Measurements from ENCODE around the gene DHRS4L2. TPM values are rescaled to one million over a fixed set of nuclear protein-coding genes. Genes with fewer than 3 reads are reported as not detected.
"Not testable (repeated sequence)": the region's sequence is repeated elsewhere in the genome, so short reads cannot be mapped to it uniquely, and the experiment has no call there.

The DHRS4L2 gene
- total RNA-seq, 2 donors from 2014 or later = 9.9 to 10.0 TPM

DNA sequence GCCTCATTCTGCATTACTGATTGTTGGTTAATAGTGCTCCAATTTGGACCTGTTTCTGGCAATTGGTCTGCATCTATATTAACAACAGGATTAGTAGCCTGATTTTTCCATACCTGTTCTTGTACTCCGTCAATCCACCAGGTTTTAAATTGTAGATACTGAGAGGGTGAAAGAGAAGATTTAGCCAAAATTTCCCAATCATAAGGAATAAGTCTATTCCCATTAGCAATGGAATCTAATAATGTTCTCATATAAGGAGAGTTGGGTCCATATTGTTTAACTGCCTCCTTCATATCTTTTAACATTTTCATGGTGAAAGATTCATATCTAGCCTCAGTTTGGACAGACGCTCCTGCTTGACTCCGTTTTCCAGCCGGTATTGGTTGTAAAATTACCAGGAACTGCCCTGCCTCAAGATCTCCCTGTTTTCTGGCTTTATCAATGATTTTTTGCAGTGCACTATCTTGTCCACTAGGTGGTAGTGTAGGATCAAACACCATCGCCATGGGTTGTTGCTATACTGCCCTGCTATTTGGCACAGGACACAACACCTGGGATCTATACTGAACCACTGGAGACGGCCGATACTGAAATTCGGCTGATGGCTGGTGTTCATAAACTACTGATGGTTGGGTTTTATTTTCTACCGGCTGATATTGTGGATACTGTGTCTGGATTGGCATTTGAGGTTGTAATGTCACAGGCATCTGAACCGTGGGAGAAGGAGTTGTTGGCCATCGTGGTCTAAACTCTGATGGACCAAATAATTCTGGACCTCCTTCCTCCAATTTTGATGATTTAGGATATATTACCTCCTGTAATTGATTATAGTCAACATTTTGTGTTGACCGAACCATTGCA, 25.2 kb downstream of the DHRS4L2 start:
- Mint-ChIP-seq H3K4me1 (peaks cover 20% of the 10 kb centered on the region), H3K27me3 (no peaks in the 10 kb centered on the region), H3K36me3 (ENCODE audit: low read depth) (peaks cover 3% of the 10 kb centered on the region), H3K27ac (no peak overlapping the region), H3K4me3 (no peak overlapping the region)
- no peaks in the 10 kb centered on the region for H3K9me3 ChIP-seq (ENCODE audit: control insufficient read depth, low read length, poor library complexity, severe bottlenecking)
- DNase-seq (peak in 2 of 3 donors; percentile 16 to 17), ATAC-seq (peak; percentile 90)

DNA sequence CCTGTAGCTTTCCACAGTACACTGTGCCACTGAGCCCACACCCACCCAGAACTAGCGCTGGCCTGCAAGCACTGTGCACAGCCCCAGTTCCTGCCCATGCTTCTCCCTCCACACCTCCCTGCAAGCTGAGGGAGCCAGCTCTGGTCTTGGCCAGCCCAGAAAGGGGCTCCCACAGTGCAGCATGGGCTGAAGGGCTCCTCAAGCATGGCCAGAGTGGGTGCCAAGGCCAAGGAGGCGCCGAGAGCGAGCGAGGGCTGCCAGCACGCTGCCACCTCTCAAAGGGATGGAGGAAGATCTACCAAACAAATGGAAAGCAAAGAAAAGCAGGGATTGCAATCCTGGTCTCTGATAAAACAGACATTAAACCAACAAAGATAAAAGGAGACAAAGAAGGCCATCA, 27.0 kb downstream of the DHRS4L2 start:
- not testable (repeated sequence) for H3K27ac Mint-ChIP-seq; H3K4me3 Mint-ChIP-seq; H3K9me3 ChIP-seq (ENCODE audit: control insufficient read depth, low read length, poor library complexity, severe bottlenecking); ATAC-seq; H3K27me3 Mint-ChIP-seq; DNase-seq; H3K4me1 Mint-ChIP-seq; H3K36me3 Mint-ChIP-seq (ENCODE audit: low read depth)

DNA sequence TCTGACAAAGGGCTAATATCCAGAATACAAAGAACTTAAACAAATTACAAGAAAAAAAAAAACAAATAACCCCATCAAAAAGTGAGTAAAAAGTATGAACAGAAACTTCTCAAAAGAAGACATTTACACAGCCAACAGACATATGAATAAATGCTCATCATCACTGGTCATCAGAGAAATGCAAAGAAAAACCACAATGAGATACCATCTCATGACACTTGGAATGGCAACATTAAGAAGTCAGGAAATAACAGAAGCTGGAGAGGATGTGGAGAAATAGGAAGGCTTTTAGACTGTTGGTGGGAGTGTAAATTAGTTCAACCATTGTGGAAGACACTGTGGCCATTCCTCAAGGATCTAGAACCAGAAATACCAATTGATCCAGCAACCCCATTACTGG, 30.2 kb downstream of the DHRS4L2 start:
- not testable (repeated sequence) for ATAC-seq; H3K27me3 Mint-ChIP-seq; H3K4me3 Mint-ChIP-seq; H3K4me1 Mint-ChIP-seq; DNase-seq; H3K9me3 ChIP-seq (ENCODE audit: control insufficient read depth, low read length, poor library complexity, severe bottlenecking); H3K27ac Mint-ChIP-seq; H3K36me3 Mint-ChIP-seq (ENCODE audit: low read depth)

DNA sequence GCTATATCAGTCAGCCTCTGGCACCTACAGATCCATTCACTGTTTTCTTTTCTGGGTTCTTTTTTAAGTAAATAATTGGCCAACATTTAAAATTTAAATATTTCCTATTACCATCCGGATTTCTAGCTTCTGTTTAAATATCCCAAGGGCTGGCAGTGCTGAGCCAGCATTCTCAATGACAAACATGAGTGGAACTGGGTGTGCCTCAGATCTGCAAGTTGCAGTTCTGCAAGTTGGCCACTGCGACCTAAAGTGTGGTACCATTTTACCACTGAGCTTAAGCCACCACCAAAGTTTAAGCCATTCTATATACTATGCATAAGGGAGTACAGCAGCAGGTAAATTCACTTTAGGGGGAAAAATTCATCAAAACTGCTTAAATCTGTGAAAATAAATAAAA, 31.2 kb downstream of the DHRS4L2 start:
- not testable (repeated sequence) for H3K4me1 Mint-ChIP-seq; H3K27ac Mint-ChIP-seq; H3K9me3 ChIP-seq (ENCODE audit: control insufficient read depth, low read length, poor library complexity, severe bottlenecking); H3K4me3 Mint-ChIP-seq; H3K36me3 Mint-ChIP-seq (ENCODE audit: low read depth); DNase-seq; H3K27me3 Mint-ChIP-seq
- ATAC-seq = peak; percentile 61

DNA sequence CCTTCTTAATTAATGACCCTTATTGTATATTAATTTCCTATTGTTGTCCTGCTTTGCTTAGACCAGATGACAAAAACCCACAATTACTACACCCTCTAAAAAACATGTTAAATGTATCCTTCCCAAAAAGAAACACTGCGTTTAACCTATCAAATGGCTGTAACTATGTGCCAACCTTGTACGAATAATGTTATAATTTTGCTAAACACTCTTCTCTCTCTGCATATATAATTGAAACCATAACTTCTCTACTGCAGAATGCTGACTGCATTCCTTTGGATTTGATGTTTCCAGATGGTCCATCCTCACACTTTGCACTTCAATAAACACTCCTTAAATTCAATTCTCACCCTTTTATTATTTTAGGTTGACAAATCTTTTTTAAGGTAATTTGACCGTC, 31.8 kb downstream of the DHRS4L2 start:
- not testable (repeated sequence) for DNase-seq; H3K27me3 Mint-ChIP-seq; H3K9me3 ChIP-seq (ENCODE audit: control insufficient read depth, low read length, poor library complexity, severe bottlenecking); H3K4me1 Mint-ChIP-seq; H3K36me3 Mint-ChIP-seq (ENCODE audit: low read depth); ATAC-seq; H3K27ac Mint-ChIP-seq; H3K4me3 Mint-ChIP-seq

DNA sequence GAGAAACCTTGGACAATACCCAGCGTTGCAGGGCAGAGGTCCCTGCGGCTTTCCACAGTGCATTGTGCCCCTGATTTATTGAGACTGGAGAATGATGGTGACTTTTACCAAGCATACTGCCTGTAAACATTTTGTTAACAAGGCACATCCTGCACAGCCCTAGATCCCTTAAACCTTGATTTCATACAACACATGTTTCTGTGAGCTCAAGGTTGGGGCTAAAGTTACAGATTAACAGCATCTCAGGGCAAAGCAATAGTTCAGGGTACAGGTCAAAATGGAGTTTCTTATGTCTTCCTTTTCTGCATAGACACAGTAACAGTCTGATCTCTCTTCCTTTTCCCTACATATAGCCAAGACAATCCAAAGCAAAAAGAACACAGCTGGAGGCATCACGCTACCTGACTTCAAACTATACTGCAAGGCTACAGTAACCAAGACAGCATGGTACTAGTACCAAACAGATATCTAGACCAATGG, 36.2 kb downstream of the DHRS4L2 start:
- H3K4me3 Mint-ChIP-seq; H3K4me1 Mint-ChIP-seq; H3K27me3 Mint-ChIP-seq; H3K9me3 ChIP-seq (ENCODE audit: control insufficient read depth, low read length, poor library complexity, severe bottlenecking); DNase-seq; H3K27ac Mint-ChIP-seq; H3K36me3 Mint-ChIP-seq (ENCODE audit: low read depth); ATAC-seq: not testable (repeated sequence)

DNA sequence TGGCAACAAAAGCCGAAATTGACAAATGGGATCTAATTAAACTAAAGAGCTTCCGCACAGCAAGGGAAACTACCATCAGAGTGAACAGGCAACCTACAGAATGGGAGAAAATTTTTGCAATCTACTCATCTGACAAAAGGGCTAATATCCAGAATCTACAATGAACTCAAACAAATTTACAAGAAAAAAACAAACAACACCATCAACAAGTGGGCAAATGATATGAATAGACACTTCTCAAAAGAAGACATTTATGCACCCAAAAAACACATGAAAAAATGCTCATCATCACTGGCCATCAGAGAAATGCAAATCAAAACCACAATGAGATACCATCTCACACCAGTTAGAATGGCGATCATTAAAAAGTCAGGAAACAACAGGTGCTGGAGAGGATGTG, 41.0 kb downstream of the DHRS4L2 start:
- H3K27ac Mint-ChIP-seq; H3K9me3 ChIP-seq (ENCODE audit: control insufficient read depth, low read length, poor library complexity, severe bottlenecking); ATAC-seq; H3K36me3 Mint-ChIP-seq (ENCODE audit: low read depth); DNase-seq; H3K27me3 Mint-ChIP-seq; H3K4me1 Mint-ChIP-seq; H3K4me3 Mint-ChIP-seq: not testable (repeated sequence)

DNA sequence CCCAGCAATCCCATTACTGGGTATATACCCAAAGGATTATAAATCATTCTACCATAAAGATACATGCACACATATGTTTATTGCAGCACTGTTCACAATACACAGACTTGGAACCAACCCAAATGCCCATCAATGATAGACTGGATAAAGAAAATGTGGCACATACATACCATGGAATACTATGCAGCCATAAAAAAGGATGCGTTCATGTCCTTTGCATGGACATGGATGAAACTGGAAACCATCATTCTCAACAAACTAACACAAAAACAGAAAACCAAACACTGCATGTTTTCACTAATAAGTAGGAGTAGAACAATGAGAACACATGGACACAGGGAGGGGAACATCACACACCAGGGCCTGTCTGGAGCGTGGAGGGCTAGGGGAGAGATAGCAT, 42.6 kb downstream of the DHRS4L2 start:
- not testable (repeated sequence) for H3K27ac Mint-ChIP-seq; DNase-seq; H3K4me3 Mint-ChIP-seq; H3K36me3 Mint-ChIP-seq (ENCODE audit: low read depth); H3K27me3 Mint-ChIP-seq; ATAC-seq; H3K9me3 ChIP-seq (ENCODE audit: control insufficient read depth, low read length, poor library complexity, severe bottlenecking); H3K4me1 Mint-ChIP-seq

DNA sequence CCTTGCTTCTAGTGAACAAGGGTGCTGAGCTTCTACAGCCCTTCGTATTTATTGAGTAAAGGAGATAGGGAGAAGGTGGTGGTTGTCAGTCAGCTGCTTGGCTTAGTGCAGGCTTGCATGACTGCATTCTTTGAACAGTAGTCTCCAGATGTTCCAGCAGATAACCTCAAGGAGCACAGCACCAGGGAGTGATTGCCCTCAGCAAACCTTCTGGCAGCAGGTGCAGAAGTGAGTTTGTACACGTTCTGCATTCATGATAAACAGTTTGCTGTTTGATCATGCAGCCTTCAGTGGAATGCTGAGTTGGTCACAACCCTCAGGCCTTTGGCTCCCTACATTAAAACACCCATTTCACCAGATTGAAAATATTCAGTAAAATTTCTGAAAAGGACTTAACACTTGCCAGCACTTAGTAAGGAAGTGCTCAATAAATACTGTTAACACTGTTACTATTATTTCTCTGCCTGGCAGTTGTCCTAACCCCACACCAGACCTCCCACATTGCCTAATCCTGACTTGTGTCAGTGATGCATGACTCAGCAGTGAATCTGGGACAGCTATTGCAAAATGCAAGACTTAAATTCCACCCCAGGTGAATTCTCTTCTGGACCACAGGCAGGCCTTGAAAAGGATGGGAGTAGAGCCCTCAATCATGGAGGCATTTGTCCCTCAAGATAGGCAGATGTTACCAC, 44.1 kb downstream of the DHRS4L2 start:
- DNase-seq (no peak), ATAC-seq (no peak)
- Mint-ChIP-seq H3K36me3 (ENCODE audit: low read depth) (peaks cover 2% of the 10 kb centered on the region), H3K27ac (no peak overlapping the region), H3K27me3 (no peaks in the 10 kb centered on the region), H3K4me3 (no peak overlapping the region), H3K4me1 (peaks cover 10% of the 10 kb centered on the region)
- H3K9me3 ChIP-seq (ENCODE audit: control insufficient read depth, low read length, poor library complexity, severe bottlenecking) = no peaks in the 10 kb centered on the region

DNA sequence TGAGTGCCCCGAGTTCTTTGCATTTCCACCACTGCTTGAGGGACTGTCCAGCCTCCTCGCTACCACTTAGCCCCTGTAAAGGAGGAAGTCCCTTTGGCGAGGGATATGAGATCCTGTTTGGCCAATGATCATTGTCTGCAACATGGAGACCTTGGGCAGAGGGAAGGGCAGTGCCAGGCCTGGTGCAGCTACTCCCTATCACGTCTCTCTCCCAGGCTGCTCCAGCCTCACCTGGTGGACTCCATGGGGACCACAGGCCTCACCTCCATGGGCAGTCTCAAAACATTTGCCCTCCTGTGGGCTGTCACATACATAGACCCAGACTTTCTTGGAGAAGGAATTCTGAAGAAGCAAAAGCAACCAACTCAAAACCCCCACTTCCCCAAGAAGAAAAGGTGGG, 47.0 kb downstream of the DHRS4L2 start:
- H3K4me1 Mint-ChIP-seq; H3K27me3 Mint-ChIP-seq; DNase-seq; H3K36me3 Mint-ChIP-seq (ENCODE audit: low read depth); H3K9me3 ChIP-seq (ENCODE audit: control insufficient read depth, low read length, poor library complexity, severe bottlenecking): not testable (repeated sequence)
- Mint-ChIP-seq H3K4me3 (peak overlapping the region; percentile 99), H3K27ac (peak overlapping the region; percentile 91)
- ATAC-seq = peak; percentile 5

DNA sequence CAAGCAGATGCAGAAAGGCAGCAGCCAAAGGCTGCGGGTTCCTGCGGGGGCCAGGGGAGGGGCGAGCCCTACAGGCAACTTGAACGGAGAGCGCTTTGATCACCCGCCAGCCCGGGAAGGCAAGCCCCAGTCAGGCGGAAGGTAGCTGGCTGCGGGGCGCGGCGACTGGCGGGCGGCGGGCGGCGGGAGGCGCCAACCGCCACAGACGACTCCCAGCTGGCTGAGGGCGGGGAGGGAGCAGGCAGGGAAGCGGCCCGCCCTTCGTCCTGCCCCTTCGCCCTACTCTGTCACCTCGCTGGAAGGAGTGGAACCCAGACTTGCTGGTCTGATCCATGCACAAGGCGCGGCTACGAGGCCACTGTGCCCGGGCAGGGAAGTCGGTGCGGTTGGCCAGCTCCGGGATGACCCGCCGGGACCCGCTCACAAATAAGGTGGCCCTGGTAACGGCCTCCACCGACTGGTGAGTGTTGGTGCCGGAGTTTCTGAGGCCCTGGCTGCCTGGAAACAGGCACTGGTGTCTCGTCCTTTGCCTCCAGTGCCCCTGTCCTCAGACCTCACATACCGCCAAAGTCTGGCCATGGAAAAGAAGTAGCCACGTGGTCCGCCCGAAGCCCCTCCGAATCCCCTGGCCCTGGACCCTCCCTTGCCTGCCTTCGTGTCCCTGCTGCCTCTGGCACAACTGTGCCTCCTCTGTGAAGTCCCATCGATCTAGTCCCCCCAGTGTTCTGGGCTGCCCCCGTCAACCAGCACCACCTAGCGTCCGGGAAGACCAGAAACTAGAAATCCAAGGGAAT, 47.6 kb downstream of the DHRS4L2 start:
- H3K4me1 Mint-ChIP-seq = peaks cover 10% of the 10 kb centered on the region
- H3K4me3 Mint-ChIP-seq = peak overlapping the region; percentile 99
- peaks cover 2% of the 10 kb centered on the region for H3K36me3 Mint-ChIP-seq (ENCODE audit: low read depth)
- H3K9me3 ChIP-seq (ENCODE audit: control insufficient read depth, low read length, poor library complexity, severe bottlenecking) = no peaks in the 10 kb centered on the region
- ATAC-seq = peak; percentile 84
- H3K27ac Mint-ChIP-seq = peak overlapping the region; percentile 91
- H3K27me3 Mint-ChIP-seq = no peaks in the 10 kb centered on the region
- DNase-seq = peak; percentile 44 to 57 (median 54)

DNA sequence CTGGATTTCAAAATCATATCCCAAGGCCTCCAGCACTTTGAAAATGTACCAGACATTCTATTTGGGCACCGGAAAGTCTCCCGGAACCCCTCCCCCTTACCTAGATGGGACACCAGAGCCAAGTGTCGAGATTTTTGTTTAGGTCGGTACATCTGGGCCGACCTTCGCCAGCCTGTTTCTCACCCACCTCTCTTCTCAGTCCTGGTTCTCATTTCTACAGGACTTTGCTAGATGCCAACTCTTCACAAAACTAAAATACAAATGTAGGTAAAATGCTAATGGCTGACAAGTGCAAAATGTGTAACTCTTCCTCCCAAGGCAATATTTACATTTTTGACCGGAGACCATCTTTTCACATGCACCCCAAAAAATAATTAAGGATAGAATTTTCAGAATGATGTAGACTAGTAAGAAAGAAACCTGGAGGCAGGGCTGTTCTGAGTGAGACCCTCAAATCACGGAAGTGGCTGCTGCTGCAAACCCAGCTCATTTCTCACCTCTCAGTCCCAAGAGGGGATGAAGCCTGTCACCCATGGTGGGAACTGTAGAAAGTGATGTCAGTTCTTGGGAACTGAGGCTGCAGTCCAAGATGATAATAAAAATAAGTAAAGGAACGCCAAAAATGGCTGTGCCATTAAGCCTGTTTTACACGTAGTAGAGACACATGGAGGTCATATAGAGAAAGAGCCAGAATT, 48.4 kb downstream of the DHRS4L2 start:
- not testable (repeated sequence) for H3K4me1 Mint-ChIP-seq; H3K9me3 ChIP-seq (ENCODE audit: control insufficient read depth, low read length, poor library complexity, severe bottlenecking); DNase-seq; H3K36me3 Mint-ChIP-seq (ENCODE audit: low read depth); H3K27me3 Mint-ChIP-seq
- H3K27ac Mint-ChIP-seq = peak overlapping the region; percentile 91
- peak; percentile 7 for ATAC-seq
- peak overlapping the region; percentile 99 for H3K4me3 Mint-ChIP-seq

DNA sequence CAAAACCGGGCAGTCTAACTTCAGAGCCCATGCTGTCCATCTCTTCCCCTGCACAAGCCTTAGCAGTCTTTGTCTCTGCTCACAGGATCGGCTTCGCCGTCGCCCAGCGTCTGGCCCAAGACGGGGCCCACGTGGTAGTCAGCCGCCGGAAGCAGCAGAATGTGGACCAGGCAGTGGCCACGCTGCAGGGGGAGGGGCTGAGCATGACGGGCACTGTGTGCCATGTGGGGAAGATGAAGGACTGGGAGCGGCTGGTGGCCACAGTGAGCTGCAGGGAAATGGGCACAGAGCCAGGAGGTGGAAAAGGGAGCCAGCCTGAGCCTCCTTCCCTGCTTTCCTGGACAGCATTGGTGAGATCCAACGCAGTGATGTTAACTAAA, 48.9 kb downstream of the DHRS4L2 start:
- H3K36me3 Mint-ChIP-seq (ENCODE audit: low read depth) = peaks cover 2% of the 10 kb centered on the region
- H3K4me3 Mint-ChIP-seq = no peak overlapping the region
- H3K27me3 Mint-ChIP-seq = peaks cover 7% of the 10 kb centered on the region
- ATAC-seq (no peak), DNase-seq (no peak)
- H3K9me3 ChIP-seq (ENCODE audit: control insufficient read depth, low read length, poor library complexity, severe bottlenecking) = no peaks in the 10 kb centered on the region
- H3K27ac Mint-ChIP-seq = no peak overlapping the region
- peaks cover 10% of the 10 kb centered on the region for H3K4me1 Mint-ChIP-seq

Data from T-helper 17 cell (primary cell).